HEK293T (cell line): ENCODE data around the gene DCBLD2.

ENCODE experiments used
- ARNT ChIP-seq: fragments of 450-650 bp; IDR thresholded peaks from 2 replicates; pipeline ENCODE4 v1.6.1; 2017; ENCODE audit warnings: mild to moderate bottlenecking
- BHLHE40 ChIP-seq: fragments of 450-650 bp; IDR thresholded peaks from 2 replicates; pipeline ENCODE4 v1.6.1; 2016; ENCODE audit warnings: mild to moderate bottlenecking, moderate library complexity, borderline replicate concordance
- CTBP1 ChIP-seq: fragments of 450-650 bp; IDR thresholded peaks from 2 replicates; pipeline ENCODE4 v1.6.1; 2016; ENCODE audit warnings: borderline replicate concordance
- ELF4 ChIP-seq: fragments of 450-650 bp; IDR thresholded peaks from 2 replicates; pipeline ENCODE4 v1.6.1; 2017; ENCODE audit warnings: antibody characterized with exemption
- FOXK2 ChIP-seq: fragments of 450-650 bp; IDR thresholded peaks from 2 replicates; pipeline ENCODE4 v1.6.1; 2016; ENCODE audit warnings: mild to moderate bottlenecking
- FOXM1 ChIP-seq: fragments of 450-650 bp; IDR thresholded peaks from 2 replicates; pipeline ENCODE4 v1.6.1; 2017; ENCODE audit warnings: mild to moderate bottlenecking, borderline replicate concordance
- L3MBTL2 ChIP-seq: fragments of 450-650 bp; conservative IDR thresholded peaks from 2 replicates; pipeline ENCODE4 v1.6.1; 2016; ENCODE audit warnings: mild to moderate bottlenecking
- NFRKB ChIP-seq: fragments of 450-650 bp; IDR thresholded peaks from 2 replicates; pipeline ENCODE4 v1.6.1; 2016; ENCODE audit warnings: mild to moderate bottlenecking, moderate library complexity
- PKNOX1 ChIP-seq: fragments of 450-650 bp; IDR thresholded peaks from 2 replicates; pipeline ENCODE4 v1.6.1; 2016
- SP1 ChIP-seq: fragments of 450-650 bp; IDR thresholded peaks from 2 replicates; pipeline ENCODE4 v1.6.1; 2017
- SUZ12 ChIP-seq: fragments of 450-650 bp; IDR thresholded peaks from 2 replicates; pipeline ENCODE4 v1.6.1; 2016; ENCODE audit warnings: mild to moderate bottlenecking
- TARDBP ChIP-seq: fragments of 450-650 bp; IDR thresholded peaks from 2 replicates; pipeline ENCODE4 v1.6.1; 2016
- ZNF384 ChIP-seq: fragments of 450-650 bp; IDR thresholded peaks from 2 replicates; pipeline ENCODE4 v1.6.1; 2016

GRCh38 chr3:98764472-98764884, 137.0 kb downstream of the DCBLD2 start:
- TF ChIP-seq PKNOX1 (no peak), ARNT (no peak), SUZ12 (no peak), L3MBTL2 (no peak), ELF4 (no peak), FOXM1 (no peak), NFRKB (no peak), CTBP1 (no peak), SP1 (no peak), BHLHE40 (no peak), TARDBP (no peak), FOXK2 (no peak), ZNF384 (no peak)
